Stimulated activated CD8-positive, alpha-beta memory T cell treated with anti-CD3 and anti-CD28 coated beads, Interleukin-7, amount 100 ng/mL, for 4 hours (primary cell): ENCODE measurements around the gene RTN4RL2.
A peak's percentile ranks its signal among the peaks of the same experiment; 100 is the strongest.

Experiments used
- DNase-seq, 2 donors: peaks; one replicate each; pipeline ENCODE4 v3.0.0-alpha.2; 2020; ENCODE audit warnings: low read depth in 2 of 2

RTN4RL2 gene

GRCh38 chr11:57460022-57460757, at the start of gene RTN4RL2:
RTN4RL2 (plus strand) TSS chr11:57460528; CDS start chr11:57460866, 338 bp downstream.
- DNase-seq = no peak

- no peak for DNase-seq
Observed at GRCh38 chr11:57413681-57414080, 46.6 kb upstream of the RTN4RL2 start.

- no peak for DNase-seq
Observed at GRCh38 chr11:57414612-57415212, 45.6 kb upstream of the RTN4RL2 start.

- no peak for DNase-seq
Observed at GRCh38 chr11:57416436-57416835, 43.9 kb upstream of the RTN4RL2 start.

GRCh38 chr11:57417056-57417455, 43.3 kb upstream of the RTN4RL2 start:
- no peak for DNase-seq

GRCh38 chr11:57418131-57418530, 42.2 kb upstream of the RTN4RL2 start:
- no peak for DNase-seq

GRCh38 chr11:57419146-57419545, 41.2 kb upstream of the RTN4RL2 start:
- DNase-seq = no peak

GRCh38 chr11:57421066-57421465, 39.3 kb upstream of the RTN4RL2 start:
- DNase-seq = no peak

GRCh38 chr11:57421805-57422204, 38.5 kb upstream of the RTN4RL2 start:
- no peak for DNase-seq

GRCh38 chr11:57422669-57423068, 37.7 kb upstream of the RTN4RL2 start:
- no peak for DNase-seq

GRCh38 chr11:57424137-57424791, 36.1 kb upstream of the RTN4RL2 start:
- no peak for DNase-seq

- peak; percentile 86 to 92 for DNase-seq
Observed at GRCh38 chr11:57424792-57425564, 35.4 kb upstream of the RTN4RL2 start.

- DNase-seq = no peak
Observed at GRCh38 chr11:57425565-57426438, 34.5 kb upstream of the RTN4RL2 start.

GRCh38 chr11:57426439-57426928, 33.8 kb upstream of the RTN4RL2 start:
- DNase-seq = no peak

GRCh38 chr11:57426929-57427726, 33.2 kb upstream of the RTN4RL2 start, which contains the start of gene SLC43A3:
SLC43A3 (minus strand) TSS chr11:57427121; CDS start chr11:57426172, 949 bp downstream.
- DNase-seq = peak; percentile 50 to 77

GRCh38 chr11:57427727-57428082, 32.6 kb upstream of the RTN4RL2 start:
- DNase-seq = no peak

GRCh38 chr11:57428643-57429042, 31.7 kb upstream of the RTN4RL2 start:
- DNase-seq = no peak

GRCh38 chr11:57429946-57430345, 30.4 kb upstream of the RTN4RL2 start:
- no peak for DNase-seq

- no peak for DNase-seq
Observed at GRCh38 chr11:57430952-57431351, 29.4 kb upstream of the RTN4RL2 start.

GRCh38 chr11:57432149-57432561, 28.2 kb upstream of the RTN4RL2 start:
- DNase-seq = no peak
